HG02642 (cell line): Measurements from ENCODE around the gene LPP.

ENCODE experiments used
- ATAC-seq: cut with Tn5 transposase; IDR thresholded peaks from one replicate; pipeline ENCODE4 v1.9.1; 2021; ENCODE audit warnings: mild to moderate bottlenecking; ENCODE audit not compliant: unreplicated experiment, poor library complexity

LPP gene

DNA sequence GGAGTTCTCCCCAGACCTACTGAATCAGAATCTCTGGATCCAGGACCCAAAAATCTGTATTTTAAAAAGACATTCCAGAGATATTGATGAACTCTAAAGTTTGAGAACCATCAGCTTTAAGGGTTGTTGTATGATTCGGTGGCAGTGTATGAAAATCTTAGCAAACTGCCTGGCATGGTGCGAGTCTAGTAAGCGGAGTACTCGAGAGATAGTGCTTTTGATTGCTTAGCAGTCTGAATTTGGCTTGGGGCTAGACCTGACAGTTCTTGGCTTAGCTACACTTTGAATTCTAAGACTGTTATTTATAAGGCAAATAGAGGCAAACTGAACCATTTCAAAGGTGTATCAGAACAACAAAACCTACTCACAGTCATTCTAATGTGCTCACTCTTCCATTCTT, 329.0 kb downstream of the LPP start:
- ATAC-seq: no peak

DNA sequence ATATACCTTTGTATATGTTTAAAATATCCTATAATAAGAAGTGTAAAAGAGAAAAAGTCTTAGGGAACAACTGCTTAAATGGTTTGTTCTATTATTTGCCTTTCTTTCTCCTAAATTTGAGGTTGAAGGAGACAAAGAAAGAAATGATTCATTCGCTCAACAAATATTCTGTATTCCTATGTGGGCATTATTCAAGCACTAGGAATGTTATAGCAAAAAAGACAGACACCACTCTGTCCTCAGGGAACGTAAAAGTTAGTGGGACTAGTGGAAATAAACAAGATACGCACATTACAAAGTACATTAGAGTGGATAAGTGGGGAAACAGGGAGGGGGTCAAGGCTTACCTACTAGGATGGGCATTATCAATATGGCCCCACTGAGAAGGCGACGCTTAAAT, 332.2 kb downstream of the LPP start:
- no peak for ATAC-seq

DNA sequence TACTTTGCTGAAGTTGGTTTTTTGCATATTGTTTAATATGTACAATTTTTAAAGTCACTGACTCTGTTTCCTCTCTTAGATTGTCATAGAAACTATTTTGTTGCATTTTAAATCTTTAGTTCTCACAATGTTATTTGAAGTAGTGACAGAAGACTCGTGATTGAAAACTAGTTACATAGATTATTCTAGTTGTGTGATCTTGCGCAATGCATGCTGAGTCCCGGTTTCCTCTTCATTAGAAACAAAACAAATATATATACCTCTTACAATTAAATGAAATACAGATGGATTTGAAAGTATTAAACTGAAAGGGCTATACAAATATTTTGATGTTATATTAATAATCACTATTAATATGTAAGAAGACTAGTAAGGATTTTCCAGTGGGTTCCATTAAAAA, 333.0 kb downstream of the LPP start:
- no peak for ATAC-seq

DNA sequence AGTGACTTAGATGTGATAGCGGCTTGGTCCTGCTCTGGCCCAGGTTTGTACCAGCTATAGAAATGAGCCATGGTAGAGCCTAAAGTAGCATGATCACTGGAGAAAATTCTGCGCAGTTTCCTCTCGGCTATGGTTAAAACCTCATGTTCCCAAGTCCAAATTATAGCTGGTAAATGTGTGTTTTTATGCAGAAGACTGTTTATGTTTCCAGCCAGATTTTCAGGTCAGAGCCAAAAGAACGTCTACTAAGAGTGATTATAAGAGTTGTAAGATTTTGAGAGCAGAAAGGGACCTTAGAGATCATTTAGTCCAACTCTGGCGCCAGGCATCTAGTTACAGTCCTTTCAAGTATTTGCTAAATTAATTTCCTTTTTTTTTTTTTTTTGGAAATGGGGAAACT, 333.7 kb downstream of the LPP start:
- ATAC-seq: no peak

DNA sequence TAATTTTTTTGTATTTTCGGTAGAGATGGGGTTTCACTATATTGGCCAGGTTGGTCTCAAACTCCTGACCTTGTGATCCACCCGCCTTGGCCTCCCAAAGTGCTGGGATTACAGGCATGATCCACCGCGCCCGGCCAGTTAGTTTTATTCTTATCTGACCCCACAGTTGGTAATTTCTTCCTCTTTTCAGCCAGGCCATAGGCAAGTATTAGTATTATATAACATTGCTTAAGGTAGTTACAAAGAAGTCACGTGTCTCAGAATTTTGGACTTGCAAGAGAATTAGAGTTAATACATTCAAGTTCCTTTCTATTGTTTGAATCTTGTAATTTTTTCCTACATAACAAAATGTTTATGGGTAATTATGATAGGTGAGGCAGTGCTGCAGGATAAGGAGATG, 334.8 kb downstream of the LPP start:
- no peak for ATAC-seq

DNA sequence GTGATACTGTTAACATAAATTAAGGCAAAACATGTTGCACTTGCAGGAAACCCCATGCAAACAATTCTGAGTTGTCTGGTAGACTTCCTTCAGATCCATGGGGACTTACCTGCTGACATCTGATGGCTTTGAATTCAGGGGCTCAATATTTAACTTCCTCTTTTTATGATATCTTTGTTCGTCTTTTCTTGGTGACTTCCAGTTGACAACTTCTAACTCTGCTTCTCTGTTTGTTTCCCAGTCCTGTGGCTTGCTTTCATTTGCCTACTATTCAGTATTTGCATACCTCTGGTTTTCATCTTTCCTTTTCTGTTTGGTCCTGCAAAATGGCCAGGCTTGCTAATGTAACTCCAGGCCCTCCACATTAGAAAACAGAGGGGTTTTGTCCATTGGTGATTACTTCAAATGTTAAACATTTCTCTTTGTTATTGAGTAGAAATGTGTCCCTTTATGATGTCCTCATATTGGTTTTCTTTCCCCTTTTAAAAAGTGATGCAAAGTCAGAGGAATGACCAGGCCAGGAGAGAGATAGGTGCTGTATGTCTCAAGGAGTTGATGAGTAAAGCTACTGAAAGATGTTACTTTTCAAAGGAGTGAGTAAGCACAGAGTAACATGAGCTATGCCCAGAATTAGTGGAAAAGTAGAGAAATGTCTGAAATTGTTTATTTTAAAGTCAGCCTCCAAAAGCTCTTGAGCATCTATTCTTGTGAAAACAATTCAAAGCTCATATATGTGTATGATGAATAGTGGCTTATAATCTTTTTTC, 335.9 kb downstream of the LPP start:
- no peak for ATAC-seq

DNA sequence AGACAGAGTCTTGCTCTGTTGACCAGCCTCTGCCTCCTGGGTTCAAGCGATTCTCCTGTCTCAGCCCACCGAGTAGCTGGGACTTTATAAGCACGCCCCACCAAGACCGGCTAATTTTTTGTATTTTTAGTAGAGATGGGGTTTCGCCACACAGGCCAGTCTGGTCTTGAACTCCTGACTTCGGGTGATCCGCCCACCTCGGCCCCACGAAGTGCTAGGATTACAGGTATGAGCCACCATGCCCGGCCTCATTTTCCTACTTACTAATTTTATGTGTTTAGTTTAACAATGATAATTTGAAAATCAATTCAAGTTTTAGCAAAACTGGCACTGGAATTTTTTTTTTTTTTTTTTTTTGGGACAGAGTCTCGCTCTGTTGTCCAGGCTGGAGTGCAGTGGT, 336.5 kb downstream of the LPP start:
- ATAC-seq: no peak

DNA sequence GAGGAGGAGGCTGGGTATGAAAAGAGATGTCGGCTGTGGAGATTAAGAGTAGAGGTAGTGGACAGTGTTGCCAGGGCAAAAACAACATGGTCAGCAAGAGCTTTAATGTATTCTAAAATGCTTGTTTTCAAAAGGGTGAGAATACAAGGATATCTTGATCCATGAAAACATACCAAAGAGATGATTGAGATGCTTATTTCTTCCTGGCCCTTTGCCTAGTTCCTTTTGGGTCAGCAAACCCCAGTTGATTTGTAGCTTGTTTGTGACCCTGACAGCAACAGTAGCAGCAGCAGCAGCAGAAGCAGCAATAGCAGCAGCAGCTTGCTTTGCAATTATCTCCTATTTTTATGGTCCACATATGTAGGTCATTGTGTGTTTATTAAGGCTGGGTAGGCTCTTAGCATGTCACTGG, 337.3 kb downstream of the LPP start:
- no peak for ATAC-seq

DNA sequence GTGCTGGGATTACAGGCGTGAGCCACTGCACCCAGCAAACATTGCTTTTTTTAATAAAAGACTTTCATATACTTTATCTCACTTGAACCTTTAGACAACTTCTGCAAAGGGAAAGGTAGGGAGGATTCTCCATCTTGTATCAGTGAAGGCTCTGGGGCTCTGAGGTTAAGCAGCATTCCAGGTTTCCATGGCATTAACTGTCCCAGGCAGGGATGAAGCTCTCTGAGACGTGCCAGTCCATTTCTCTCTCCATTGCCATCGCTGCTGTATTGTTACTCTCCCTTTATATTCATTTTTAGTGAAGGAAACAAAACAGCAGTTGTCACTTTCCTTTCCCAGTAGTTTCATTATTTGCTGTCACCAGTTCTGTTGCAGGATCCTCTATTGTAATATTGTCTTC, 342.4 kb downstream of the LPP start:
- no peak for ATAC-seq

DNA sequence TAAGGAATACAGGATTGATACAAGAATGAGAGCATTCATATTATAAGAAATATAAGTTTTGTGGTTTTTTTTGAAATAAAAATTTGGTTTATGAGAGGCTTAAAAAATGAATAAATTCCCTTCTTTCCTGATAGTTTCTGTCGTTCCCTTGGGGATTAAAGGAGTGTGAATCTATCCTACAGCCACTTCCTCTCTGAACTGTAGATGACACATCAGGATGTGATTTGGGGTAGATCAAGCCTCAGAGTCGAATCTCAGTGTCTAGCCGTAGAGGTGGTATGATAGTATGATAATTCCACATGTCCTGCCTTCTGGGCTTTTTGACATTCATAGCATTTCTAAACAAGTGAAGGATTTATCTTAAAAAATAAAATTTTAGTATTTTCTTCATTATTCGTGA, 343.1 kb downstream of the LPP start:
- no peak for ATAC-seq

DNA sequence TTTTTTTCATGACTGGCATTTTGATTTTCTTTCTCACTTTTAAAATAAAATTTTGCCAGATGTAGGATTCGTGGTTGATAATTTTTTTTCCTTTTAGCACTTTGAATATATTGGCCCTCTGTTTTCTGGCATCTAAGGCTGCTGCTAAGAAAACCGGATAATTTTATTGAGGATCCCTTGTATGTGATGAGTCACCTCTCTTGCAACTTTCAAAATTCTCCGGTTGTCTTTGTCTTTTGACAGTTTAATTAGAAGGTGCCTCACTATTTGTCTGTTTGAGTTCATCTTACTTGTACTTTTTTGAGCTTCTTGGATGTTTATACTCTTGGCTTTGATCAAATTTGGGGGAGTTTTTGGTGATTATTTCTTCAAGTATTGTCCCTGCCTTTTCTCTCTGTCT, 349.7 kb downstream of the LPP start:
- no peak for ATAC-seq

DNA sequence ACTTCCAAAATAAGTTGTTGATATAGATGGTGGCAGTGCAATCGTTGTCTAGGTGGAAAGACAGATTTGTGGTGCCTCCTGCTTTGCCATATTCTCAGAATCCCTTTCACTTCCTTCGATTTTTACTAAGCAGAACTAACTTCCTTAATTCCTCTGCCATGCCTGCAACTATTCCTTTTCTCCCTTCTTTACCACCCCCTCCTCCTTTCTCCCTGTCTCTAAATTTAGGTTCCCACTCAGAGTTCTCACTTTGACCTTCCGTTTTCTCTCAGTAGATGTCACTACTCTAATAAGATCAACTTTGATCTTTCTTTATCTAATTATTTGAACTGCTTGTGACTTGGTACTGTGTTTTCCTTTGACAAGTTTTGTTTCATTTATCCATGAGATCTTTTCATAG, 351.2 kb downstream of the LPP start:
- ATAC-seq: no peak

DNA sequence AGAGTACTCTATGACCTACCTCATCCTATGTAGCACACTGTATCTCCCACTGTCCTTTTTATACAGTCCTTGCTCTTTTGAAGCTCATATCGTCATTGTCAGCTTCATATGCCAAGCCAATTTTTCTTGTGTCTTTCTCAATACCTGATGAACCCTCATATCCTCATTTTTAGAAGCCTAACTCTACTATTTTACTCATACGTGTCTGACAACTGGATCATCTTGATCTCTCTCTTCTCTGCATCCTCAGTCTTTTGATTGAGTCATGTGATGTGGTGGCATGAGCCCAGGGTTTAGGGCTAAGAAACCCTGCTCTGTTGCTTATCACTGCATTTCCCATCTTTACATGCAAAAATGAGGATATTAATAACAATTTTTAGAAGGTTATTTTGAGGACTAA, 352.0 kb downstream of the LPP start:
- ATAC-seq: no peak

DNA sequence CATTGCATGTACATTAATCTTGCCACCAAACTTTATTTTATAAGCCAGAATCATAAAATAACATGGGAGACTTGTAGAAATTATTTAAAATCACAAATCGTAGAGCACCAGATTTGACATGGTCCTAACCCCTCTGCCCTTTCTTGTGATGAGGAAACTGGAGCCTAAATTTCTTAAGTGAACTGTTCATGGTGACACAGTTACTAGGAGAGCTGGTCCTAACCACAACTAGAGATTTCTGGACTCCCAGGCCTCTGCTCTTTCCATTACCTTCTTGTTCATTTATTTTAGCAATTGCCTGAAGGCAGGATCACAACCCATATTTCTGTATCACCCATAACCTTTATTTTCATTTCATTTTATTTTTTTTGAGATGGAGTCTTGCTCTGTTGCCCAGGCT, 352.5 kb downstream of the LPP start:
- no peak for ATAC-seq

DNA sequence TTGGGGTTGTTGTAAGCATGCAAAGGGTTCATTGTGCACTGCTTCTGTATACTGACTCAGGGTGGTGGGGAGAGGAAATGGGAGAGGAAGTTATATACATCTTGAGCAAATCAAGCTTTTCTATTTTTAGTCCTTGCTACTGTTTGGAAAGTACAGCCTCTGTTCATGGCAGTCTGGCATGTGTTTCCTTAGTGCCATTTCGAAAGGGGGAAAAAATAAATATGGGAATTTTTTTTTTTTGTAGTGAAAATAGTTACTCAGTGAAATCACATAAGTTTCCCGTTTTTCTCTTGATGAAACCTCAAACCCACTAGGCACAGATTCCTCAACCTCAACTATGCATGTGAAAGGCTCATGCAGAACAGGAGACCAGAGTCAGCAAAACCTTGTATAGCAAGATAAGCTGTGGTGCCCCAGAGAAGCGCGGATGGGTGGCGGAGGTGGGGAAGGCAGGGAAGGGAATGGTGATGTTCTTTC, 353.3 kb downstream of the LPP start:
- ATAC-seq: no peak

DNA sequence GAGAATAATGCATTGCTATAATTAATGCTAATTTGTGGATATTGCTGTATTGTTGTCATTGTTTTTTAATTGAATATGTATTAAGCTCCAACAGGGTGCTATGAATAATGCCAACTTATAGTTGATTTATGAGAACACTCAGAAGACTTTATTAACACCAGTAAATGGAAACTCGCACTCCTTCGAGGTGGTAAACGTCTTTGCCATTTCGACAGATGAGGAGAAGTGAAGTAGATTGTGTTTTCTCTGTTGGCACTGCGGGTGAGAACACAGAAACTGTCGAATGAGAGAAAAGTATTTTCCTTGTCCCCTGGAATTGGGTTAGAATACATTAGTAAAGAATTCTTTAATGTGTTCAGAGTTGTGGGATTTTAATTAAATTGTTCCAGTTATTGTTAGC, 354.5 kb downstream of the LPP start:
- no peak for ATAC-seq

DNA sequence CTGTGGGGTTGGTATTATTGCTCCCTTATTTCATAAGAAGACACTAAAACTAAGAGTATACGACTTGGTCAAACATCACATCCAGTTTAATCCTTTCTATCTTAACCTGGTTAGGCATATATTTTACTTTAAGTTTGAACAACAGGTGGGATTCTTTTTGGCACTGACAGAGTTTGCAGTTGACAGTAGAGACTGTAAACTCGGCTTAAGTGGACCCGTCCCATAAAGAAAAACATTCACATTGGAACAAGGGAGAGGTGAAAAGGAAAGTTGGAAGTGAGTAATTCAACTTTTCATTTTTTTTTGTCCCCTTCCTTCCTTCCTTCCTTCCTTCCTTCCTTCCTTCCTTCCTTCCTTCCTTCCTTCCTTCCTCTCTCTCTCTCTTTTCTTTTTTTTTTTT, 355.4 kb downstream of the LPP start:
- no peak for ATAC-seq

DNA sequence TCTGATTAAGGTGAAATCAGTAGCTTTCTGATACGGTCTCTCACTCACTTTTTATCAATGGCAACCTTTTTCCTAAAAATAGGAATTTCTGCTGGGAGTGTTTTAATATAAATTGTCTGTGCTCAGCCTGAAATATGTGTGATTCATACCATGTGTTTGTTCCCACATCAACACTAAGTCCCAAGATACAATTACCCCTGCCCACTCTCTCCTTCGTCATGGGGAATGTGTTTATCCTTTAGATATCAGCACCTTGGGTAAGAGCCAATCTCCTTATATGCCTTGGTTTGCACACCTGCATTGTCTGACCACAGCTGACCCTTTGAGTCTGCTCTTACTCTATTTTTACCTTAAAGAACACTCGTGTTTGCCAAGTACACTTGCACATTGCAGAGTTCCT, 356.4 kb downstream of the LPP start:
- ATAC-seq: no peak

DNA sequence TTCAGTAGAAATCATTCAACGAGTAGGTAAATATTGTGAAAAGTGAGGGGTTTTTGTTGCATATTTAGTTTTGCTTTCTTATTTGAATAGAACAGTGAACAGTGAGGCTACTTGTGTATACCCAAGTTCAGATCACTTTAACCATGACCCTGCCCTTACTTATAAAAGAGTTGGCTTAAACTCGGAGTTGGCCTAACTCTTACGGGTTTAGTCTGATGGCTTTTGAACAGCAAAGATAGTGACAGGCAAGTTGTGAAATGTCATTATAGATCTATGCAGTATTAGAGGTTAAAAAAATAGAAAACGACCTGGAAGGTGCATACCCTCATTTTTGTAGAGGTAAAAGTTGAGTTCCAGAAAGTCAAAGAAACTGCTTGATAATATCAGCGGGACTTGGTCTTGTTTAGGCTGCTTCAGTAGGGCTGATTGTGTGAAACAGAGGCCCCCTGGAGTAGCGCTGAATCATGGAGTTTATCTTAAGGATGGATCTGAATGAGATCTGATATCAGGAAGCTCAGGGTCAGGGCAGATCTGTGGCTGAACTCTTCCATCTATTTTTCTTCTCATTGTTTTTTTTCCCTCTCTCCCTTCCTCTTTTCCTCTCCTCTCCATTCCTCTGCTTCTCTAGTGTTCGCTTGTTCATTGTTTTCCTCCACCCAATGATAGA, 359.8 kb downstream of the LPP start:
- ATAC-seq: no peak

DNA sequence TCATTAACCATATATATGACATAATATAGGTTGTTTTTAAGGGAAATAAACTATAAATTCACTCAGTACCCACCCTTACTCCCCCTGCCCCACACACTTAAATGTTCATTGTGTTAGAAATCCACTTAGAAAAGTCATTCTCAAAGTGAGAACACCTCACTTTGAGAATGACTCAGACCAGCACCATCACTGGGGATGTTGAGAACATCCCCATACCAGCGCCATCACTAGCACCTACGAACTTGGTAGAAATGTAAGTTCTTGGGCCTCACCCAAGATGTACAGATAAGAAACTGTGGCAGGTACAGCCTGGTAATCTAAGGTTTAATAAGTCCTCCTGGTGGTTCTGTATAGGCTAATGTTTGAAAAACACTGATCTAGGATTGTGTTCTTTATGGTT, 362.6 kb downstream of the LPP start:
- ATAC-seq: no peak

DNA sequence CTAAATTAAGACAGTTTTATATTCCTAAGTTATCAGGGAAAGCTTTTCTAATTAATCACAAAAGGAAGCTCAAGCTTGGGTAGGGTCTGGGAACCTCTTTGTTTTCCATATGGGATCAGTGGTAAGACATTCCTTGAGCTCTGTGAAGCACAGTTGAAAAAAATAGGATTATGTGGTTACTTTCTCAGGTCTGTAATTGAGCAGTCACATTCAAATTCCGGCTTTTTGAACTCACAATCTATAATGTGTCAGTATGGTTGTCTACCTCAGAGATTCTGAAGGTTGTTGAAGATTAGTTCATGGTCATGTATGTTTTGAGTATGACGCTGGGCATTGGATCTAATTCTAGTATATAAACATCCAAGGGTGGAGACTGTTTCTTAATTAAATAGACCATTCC, 364.5 kb downstream of the LPP start:
- no peak for ATAC-seq

DNA sequence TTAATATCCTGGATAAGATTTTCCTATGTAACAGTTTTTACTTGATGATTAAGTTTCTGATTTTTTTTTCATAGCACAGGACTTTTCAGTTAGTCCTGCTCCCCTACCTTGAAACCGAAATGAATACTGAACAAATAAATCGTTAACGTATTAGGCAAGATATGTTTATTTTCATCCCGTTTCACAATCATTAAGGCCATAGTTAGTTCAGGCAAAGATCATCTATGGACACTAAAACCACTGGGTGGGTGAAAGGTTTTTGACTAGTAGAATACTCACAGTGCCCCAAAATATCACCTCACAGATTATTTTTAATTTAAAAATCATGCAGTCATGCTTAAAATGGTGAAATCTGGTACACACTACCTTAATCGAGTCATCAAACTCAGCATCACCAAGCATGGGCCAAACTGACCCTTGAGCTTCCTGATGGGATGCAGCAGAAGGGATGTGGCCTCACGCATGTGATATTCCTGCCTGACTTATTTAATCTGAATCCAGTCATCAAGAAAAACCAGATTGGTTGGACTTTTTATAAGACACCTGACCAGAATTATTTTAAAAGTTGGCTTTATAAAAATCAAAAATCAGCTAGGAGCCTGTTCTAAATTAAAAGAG, 365.0 kb downstream of the LPP start:
- no peak for ATAC-seq
